HG02678 (cell line): Measurements from ENCODE around the gene WDR82.

Source experiments
- ATAC-seq: cut with Tn5 transposase; IDR thresholded peaks from one replicate; pipeline ENCODE4 v1.9.1; 2021; ENCODE audit warnings: mild to moderate bottlenecking, moderate library complexity; ENCODE audit not compliant: unreplicated experiment

The WDR82 gene

GRCh38 chr3:52240059-52240885, 38.2 kb downstream of the WDR82 start:
- no peak for ATAC-seq

- ATAC-seq, result peak; percentile 77
Observed at GRCh38 chr3:52238761-52239701, 39.4 kb downstream of the WDR82 start, which contains the start of gene TWF2. Gene TWF2 (minus strand): TSS chr3:52239158. CDS start chr3:52239016, 142 bp downstream.

- ATAC-seq, result peak; percentile 5
Observed at GRCh38 chr3:52238193-52238760, 40.2 kb downstream of the WDR82 start.

DNA sequence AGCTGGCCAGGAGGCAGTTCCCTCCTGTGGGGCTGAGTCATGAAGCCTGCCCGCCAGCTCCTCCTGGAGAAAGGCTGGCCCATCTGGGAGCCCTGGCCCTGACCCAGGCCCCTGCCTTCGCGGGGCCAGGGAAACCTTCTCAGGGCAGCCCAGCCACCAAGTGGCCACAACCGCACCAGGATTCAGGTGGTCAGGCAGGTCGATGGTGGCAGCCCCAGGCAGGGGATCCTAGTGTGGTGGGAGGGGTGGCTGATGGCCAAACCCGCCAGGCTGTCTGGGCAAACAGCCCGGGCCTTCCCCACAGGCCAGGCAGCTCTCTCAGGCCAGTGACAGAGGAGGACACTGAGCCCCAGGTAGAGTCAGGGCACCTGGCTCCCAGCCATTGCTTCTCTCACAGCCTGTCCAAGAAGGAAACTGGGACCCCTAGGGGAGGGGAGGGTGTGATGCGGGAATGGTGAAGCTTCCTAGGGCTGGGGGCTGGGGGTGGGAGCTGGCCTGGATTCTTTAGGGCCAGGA, 40.7 kb downstream of the WDR82 start:
- ATAC-seq, result no peak

DNA sequence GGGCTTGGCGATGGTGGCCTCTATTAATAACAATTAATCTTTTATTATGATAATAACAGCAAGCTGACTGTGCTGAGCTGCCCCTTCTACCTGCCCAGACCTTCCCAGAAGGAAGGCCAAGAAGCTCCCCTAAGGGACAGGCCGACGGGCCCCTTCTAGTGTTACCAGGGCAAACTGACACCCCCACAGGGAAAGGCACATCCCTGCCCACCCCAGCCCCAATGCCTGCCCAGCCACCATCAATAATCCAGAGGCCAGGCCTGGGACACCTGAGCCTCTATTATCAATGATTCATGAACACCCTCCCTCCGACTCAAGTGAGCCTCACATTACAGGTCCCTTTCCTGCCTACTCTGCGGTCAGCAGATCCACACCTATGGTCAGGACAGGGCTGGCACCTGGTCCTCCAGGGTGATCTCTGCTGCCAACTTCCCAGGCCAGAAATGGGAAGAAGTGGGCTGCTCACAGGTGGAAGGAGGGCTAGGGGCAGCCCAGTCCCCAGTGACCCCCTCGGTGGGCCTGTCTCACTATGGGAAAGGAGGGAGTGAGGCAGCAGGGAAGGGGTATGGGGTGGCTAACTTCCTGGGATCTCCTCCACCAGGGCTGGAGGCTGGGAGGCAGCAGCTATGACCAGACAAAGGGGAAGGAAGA, 41.3 kb downstream of the WDR82 start:
- no peak for ATAC-seq

DNA sequence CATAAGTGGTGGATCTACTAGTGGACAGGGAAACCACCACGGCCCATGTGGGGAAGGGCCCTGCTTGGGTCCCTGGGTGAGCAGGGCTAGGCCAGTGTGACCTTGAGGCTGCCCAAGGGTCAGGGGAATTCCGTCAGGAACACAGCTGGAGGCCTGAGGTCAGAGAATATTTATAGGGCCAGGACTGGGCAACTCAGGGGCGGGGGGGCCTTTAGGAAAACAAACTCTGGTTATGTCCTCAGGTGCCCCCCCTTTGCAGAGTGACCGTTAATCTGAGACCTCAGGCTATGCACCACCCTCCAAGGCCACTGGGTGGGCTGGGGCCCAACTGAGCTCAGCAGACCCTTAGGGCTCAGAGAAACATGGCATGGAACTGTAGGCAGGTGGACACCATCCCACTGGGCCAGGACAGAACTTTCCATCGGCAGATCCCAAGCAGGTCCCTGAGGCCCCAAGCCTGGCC, 42.0 kb downstream of the WDR82 start:
- ATAC-seq, result no peak

GRCh38 chr3:52234516-52235447, 43.7 kb downstream of the WDR82 start:
- no peak for ATAC-seq

- ATAC-seq, result no peak
Observed at GRCh38 chr3:52233968-52234367, 44.5 kb downstream of the WDR82 start.

GRCh38 chr3:52233108-52233591, 45.3 kb downstream of the WDR82 start:
- ATAC-seq, result no peak

DNA sequence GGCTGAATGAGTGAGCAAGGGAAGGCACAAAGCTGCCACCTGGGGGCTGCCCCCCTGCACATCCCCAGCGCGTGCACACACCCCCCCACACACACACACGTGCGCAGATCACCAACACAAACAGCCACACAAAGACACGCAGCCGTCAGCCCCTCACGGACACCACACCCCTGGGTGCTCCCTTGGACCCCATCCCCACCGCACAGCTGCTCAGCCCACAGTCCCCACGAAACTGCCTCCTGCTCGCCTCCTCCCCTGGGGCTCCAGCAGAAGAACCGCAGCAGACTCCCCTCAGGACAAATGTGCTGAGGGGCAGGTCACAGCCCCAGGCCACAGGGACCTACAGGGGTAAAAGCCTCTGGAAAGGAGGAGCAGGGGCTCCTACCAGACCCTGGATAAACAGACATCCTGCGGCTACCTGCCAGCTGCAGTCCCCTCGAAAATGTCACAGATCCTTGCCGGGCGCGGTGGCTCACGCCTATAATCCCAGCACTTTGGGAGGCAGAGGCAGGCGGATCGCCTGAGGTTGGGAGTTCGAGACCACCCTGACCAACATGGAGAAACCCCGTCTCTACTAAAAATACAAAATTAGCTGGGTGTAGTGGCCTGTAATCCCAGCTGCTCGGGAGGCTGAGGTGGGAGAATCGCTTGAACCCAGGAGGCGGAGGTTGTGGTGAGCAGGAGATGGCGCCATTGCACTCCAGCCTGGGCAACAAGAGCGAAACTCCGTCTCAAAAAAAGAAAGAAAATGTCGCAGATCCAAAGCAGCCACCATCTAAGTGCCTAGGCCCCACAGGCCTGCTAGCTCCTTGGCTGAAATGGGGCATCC, 46.0 kb downstream of the WDR82 start:
- ATAC-seq, result no peak

DNA sequence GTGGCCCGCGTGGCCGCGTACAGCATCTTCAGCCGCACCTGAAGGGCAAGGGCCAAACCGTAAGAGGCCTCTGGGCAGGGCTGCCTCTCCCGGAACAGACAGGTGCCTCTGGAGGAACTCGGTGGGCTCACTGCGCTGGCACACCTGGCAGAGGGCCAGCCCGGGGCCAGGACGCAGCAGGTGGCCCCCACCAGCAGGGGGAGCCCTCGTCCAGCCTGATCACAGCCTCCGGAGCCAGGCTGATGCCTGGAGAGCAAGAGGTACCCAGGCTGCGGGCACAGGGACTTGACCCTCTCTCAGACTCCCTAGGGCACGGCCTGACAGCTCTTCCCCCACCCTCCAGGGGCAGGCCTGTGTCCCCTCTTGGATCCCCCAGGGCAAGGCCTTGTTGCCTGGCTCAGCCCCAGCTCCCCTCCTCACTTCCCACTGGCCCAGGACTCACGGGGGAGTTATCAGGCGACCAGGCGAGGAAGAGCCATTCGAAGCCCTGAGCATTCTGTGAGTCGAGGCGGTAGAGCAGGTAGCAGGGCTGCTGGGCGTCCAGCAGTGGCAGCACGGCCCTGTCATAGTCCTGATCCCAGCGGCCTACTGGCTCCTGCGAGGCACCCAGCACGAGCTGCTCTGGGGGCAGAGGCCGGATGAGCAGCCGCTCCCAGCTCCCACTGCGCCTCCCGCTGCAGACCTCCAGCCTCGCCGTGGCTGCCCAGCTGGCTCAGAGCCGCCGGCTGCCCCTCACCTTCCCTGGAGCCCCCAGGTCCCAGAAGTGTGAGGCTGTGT, 46.8 kb downstream of the WDR82 start:
- peak; percentile 49 for ATAC-seq

- no peak for ATAC-seq
Observed at GRCh38 chr3:52230889-52231499, 47.5 kb downstream of the WDR82 start.

GRCh38 chr3:52230461-52230860, 48.0 kb downstream of the WDR82 start:
- ATAC-seq, result no peak

DNA sequence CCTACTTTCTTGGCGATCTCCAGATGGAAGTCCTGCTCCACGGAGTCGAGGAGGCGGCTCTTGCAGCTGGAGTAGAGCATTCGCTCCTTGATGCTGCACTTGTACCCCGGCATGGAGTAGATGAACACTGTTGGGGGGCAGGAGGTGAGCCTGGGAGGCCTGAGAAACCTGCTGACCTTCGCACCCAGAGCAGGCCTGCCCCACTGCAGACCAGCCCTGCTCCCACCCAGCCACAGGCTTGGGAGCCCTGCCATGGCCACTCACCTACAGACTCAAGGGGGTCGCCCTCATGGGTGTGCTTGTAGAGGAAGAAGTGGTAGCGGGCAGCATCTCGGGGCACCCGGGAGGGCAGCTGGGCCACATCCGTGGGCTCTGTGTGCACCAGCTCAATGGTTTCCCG, 48.8 kb downstream of the WDR82 start:
- no peak for ATAC-seq

- ATAC-seq, result no peak
Observed at GRCh38 chr3:52228751-52229291, 49.6 kb downstream of the WDR82 start.

GRCh38 chr3:52228266-52228665, 50.2 kb downstream of the WDR82 start:
- ATAC-seq, result no peak

DNA sequence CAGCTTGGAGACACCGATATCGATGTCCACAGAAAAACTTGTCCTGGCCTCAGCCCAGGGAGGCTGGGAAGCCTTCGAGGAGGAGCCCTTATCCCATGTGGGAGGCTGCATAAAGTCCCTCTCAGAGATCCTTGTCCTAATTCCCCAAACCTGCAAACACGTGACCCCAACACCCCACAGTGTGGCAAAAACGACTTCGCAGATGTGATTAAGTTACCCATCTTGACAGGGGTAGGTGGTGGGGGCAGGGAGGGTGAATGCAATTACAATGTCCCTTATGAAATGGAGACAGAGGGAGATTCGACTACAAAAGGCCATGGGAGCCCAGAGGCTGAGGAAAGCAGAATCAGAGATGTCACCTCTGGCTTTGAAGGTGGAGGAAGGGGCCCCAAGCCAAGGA, 50.7 kb downstream of the WDR82 start:
- no peak for ATAC-seq
